HG03064 (cell line): ENCODE results near the gene PROB1.
"Not testable (repeated sequence)": the region's sequence is repeated elsewhere in the genome, so short reads cannot be mapped to it uniquely, and the experiment has no call there.

Source experiments
- ATAC-seq: cut with Tn5 transposase; IDR thresholded peaks from one replicate; pipeline ENCODE4 v1.9.1; 2021; ENCODE audit warnings: low read depth; ENCODE audit not compliant: unreplicated experiment

Gene PROB1

GRCh38 chr5:139379626-139380449 lies 15.1 kb downstream of the PROB1 start:
- no peak for ATAC-seq

GRCh38 chr5:139378941-139379361 lies 16.0 kb downstream of the PROB1 start:
- ATAC-seq, result no peak

GRCh38 chr5:139378101-139378825 lies 16.6 kb downstream of the PROB1 start:
- ATAC-seq, result no peak

GRCh38 chr5:139377226-139377625 lies 17.7 kb downstream of the PROB1 start:
- no peak for ATAC-seq

GRCh38 chr5:139376364-139376763 lies 18.5 kb downstream of the PROB1 start:
- ATAC-seq, result no peak

GRCh38 chr5:139374909-139375308 lies 20.0 kb downstream of the PROB1 start:
- ATAC-seq, result no peak

- ATAC-seq, result no peak
Measured at GRCh38 chr5:139371482-139372435, 23.1 kb downstream of the PROB1 start.

- ATAC-seq, result no peak
Measured at GRCh38 chr5:139369181-139369580, 25.7 kb downstream of the PROB1 start.

- ATAC-seq, result no peak
Measured at GRCh38 chr5:139368613-139369012, 26.3 kb downstream of the PROB1 start.

- ATAC-seq, result no peak
Measured at GRCh38 chr5:139364466-139364865, 30.4 kb downstream of the PROB1 start.

GRCh38 chr5:139363937-139364336 lies 31.0 kb downstream of the PROB1 start:
- no peak for ATAC-seq

GRCh38 chr5:139361835-139362429 lies 33.0 kb downstream of the PROB1 start:
- ATAC-seq, result no peak

GRCh38 chr5:139360384-139360783 lies 34.5 kb downstream of the PROB1 start:
- no peak for ATAC-seq

- no peak for ATAC-seq
Measured at GRCh38 chr5:139358064-139358463, 36.8 kb downstream of the PROB1 start.

- ATAC-seq, result not testable (repeated sequence)
Measured at GRCh38 chr5:139355900-139356299, 39.0 kb downstream of the PROB1 start.

- no peak for ATAC-seq
Measured at GRCh38 chr5:139354186-139354585, 40.7 kb downstream of the PROB1 start.

- not testable (repeated sequence) for ATAC-seq
Measured at GRCh38 chr5:139347863-139348262, 47.0 kb downstream of the PROB1 start.

- not testable (repeated sequence) for ATAC-seq
Measured at GRCh38 chr5:139345442-139345841, 49.5 kb downstream of the PROB1 start.

- ATAC-seq, result no peak
Measured at GRCh38 chr5:139344177-139344576, 50.7 kb downstream of the PROB1 start.

- no peak for ATAC-seq
Measured at GRCh38 chr5:139343476-139343875, 51.4 kb downstream of the PROB1 start.
